Muscle layer of colon (tissue), 2 donors: ENCODE data around the gene BPGM.

Experiments
- H3K27ac ChIP-seq: one replicate; pipeline ENCODE4 v1.7.0; 2013; ENCODE audit warnings: low read depth, mild to moderate bottlenecking, low read length, moderate library complexity
- H3K27me3 ChIP-seq, 2 donors: one replicate each; pipeline ENCODE4 v1.7.0; 2013; ENCODE audit warnings: low read length in 2 of 2, mild to moderate bottlenecking in 2 of 2; ENCODE audit not compliant: insufficient read depth in 2 of 2, control insufficient read depth in 1 of 2
- H3K36me3 ChIP-seq: one replicate; pipeline ENCODE4 v1.7.0; 2013; ENCODE audit warnings: mild to moderate bottlenecking, low read length; ENCODE audit not compliant: insufficient read depth
- H3K4me1 ChIP-seq: one replicate; pipeline ENCODE4 v1.7.0; 2013; ENCODE audit warnings: mild to moderate bottlenecking, low read length; ENCODE audit not compliant: insufficient read depth
- H3K4me3 ChIP-seq, 2 donors: one replicate each; pipeline ENCODE4 v1.7.0; 2013; ENCODE audit warnings: low read length in 2 of 2, low read depth in 1 of 2, mild to moderate bottlenecking in 1 of 2, moderate library complexity in 1 of 2
- H3K9ac ChIP-seq: one replicate; pipeline ENCODE4 v1.7.0; 2013; ENCODE audit warnings: low read length
- H3K9me3 ChIP-seq: one replicate; pipeline ENCODE4 v1.7.0; 2013; ENCODE audit warnings: mild to moderate bottlenecking, low read length
- donor health status: abdominal sarcoma.
- donor health status: Adenocarcinoma of cecum.

The BPGM gene

GRCh38 chr7:134646425-134647305 is at the start of gene BPGM:
TSS of gene BPGM (plus strand) at chr7:134646853. CDS start at chr7:134661508, 14,655 bp downstream.
- H3K27me3 ChIP-seq, result no peaks in the 10 kb centered on the region

GRCh38 chr7:134599371-134599770 is 47.3 kb upstream of the BPGM start:
- Histone ChIP-seq H3K27me3 (no peaks in the 10 kb centered on the region), H3K4me3 (no peak overlapping the region), H3K27ac (no peak overlapping the region), H3K9me3 (no peaks in the 10 kb centered on the region), H3K4me1 (peaks cover 4% of the 10 kb centered on the region), H3K9ac (no peak overlapping the region), H3K36me3 (no peaks in the 10 kb centered on the region)

More at GRCh38 chr7:134646425-134647305, at the start of gene BPGM:
- peak within 1 kb of the TSS; percentile 66 to 85 for H3K4me3 ChIP-seq
- H3K9ac ChIP-seq, result peak within 1 kb of the TSS; percentile 88
- H3K9me3 ChIP-seq, result no peaks in the 10 kb centered on the region
- peak within 1 kb of the TSS; percentile 75 for H3K27ac ChIP-seq
- no peaks in the 10 kb centered on the region for H3K36me3 ChIP-seq
- peaks cover 8% of the 10 kb centered on the region for H3K4me1 ChIP-seq

- Histone ChIP-seq H3K27ac (no peak overlapping the region), H3K36me3 (no peaks in the 10 kb centered on the region), H3K9me3 (no peaks in the 10 kb centered on the region), H3K27me3 (no peaks in the 10 kb centered on the region), H3K9ac (no peak overlapping the region), H3K4me1 (no peaks in the 10 kb centered on the region), H3K4me3 (no peak overlapping the region)
Observed at GRCh38 chr7:134601459-134601858, 45.2 kb upstream of the BPGM start.

GRCh38 chr7:134602881-134603451 is 43.7 kb upstream of the BPGM start:
- no peaks in the 10 kb centered on the region for H3K27me3 ChIP-seq
- H3K9me3 ChIP-seq, result no peaks in the 10 kb centered on the region
- H3K4me3 ChIP-seq, result no peak overlapping the region
- no peak overlapping the region for H3K9ac ChIP-seq
- H3K4me1 ChIP-seq, result no peaks in the 10 kb centered on the region
- no peak overlapping the region for H3K27ac ChIP-seq
- no peaks in the 10 kb centered on the region for H3K36me3 ChIP-seq

- no peak overlapping the region for H3K9ac ChIP-seq
Observed at GRCh38 chr7:134605978-134606923, 40.4 kb upstream of the BPGM start.

GRCh38 chr7:134611611-134612151 is 35.0 kb upstream of the BPGM start:
- no peaks in the 10 kb centered on the region for H3K27me3 ChIP-seq
- H3K9me3 ChIP-seq, result no peaks in the 10 kb centered on the region
- no peak overlapping the region for H3K9ac ChIP-seq
- H3K4me1 ChIP-seq, result no peaks in the 10 kb centered on the region
- H3K36me3 ChIP-seq, result no peaks in the 10 kb centered on the region
- no peak overlapping the region for H3K4me3 ChIP-seq
- H3K27ac ChIP-seq, result no peak overlapping the region

More at GRCh38 chr7:134605978-134606923, 40.4 kb upstream of the BPGM start:
- no peaks in the 10 kb centered on the region for H3K9me3 ChIP-seq
- H3K27ac ChIP-seq, result no peak overlapping the region
- no peaks in the 10 kb centered on the region for H3K36me3 ChIP-seq
- H3K4me1 ChIP-seq, result no peaks in the 10 kb centered on the region
- H3K27me3 ChIP-seq, result no peaks in the 10 kb centered on the region
- H3K4me3 ChIP-seq, result no peak overlapping the region

- H3K36me3 ChIP-seq, result no peaks in the 10 kb centered on the region
- no peaks in the 10 kb centered on the region for H3K27me3 ChIP-seq
- H3K4me3 ChIP-seq, result no peak overlapping the region
- no peaks in the 10 kb centered on the region for H3K4me1 ChIP-seq
- no peak overlapping the region for H3K9ac ChIP-seq
- no peaks in the 10 kb centered on the region for H3K9me3 ChIP-seq
- no peak overlapping the region for H3K27ac ChIP-seq
Observed at GRCh38 chr7:134612197-134612596, 34.5 kb upstream of the BPGM start.

GRCh38 chr7:134613623-134614347 is 32.9 kb upstream of the BPGM start:
- H3K9me3 ChIP-seq, result no peaks in the 10 kb centered on the region
- H3K27me3 ChIP-seq, result no peaks in the 10 kb centered on the region
- H3K36me3 ChIP-seq, result no peaks in the 10 kb centered on the region
- H3K27ac ChIP-seq, result no peak overlapping the region
- no peak overlapping the region for H3K4me3 ChIP-seq
- no peak overlapping the region for H3K9ac ChIP-seq
- no peaks in the 10 kb centered on the region for H3K4me1 ChIP-seq

GRCh38 chr7:134616611-134617010 is 30.0 kb upstream of the BPGM start:
- H3K36me3 ChIP-seq, result no peaks in the 10 kb centered on the region
- H3K4me1 ChIP-seq, result no peaks in the 10 kb centered on the region
- H3K4me3 ChIP-seq, result no peak overlapping the region
- no peaks in the 10 kb centered on the region for H3K9me3 ChIP-seq
- no peaks in the 10 kb centered on the region for H3K27me3 ChIP-seq
- no peak overlapping the region for H3K9ac ChIP-seq
- H3K27ac ChIP-seq, result no peak overlapping the region

GRCh38 chr7:134618756-134619530 is 27.7 kb upstream of the BPGM start:
- Histone ChIP-seq H3K4me3 (no peak overlapping the region), H3K9me3 (no peaks in the 10 kb centered on the region), H3K27me3 (no peaks in the 10 kb centered on the region), H3K27ac (no peak overlapping the region), H3K4me1 (no peaks in the 10 kb centered on the region), H3K9ac (no peak overlapping the region), H3K36me3 (no peaks in the 10 kb centered on the region)
